Measurements from ENCODE around the gene NDUFB3.

DNA sequence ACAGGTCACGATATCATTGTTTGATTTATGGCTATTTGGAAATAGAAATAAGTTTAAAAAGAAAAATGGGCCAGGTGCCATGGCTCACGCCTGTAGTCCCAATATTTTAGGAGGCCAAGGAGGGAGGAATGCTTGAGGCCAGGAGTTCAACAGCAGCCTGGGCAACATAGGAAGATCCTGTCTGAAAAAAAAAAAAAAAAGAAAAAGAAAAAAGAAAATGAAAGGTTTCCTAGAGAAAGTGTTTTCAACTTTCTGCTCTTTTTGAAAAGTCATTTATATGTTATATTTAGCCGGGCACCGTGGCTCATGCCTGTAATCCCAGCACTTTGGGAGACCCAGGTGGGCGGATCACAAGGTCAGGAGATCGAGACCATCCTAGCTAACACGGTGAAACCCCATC is 3.2 kb downstream of the NDUFB3 start:
- no peak for TF ChIP-seq POLR2AphosphoS5 (IDR thresholded peaks at IDR 0.05; ENCODE audit: borderline replicate concordance, low read depth, low read length)
- no peak for TF ChIP-seq EZH2 (IDR thresholded peaks at IDR 0.05)
